Neural cell (in vitro differentiated cells): Measurements from ENCODE around the gene ICOSLG.
"Not testable (repeated sequence)": the region's sequence is repeated elsewhere in the genome, so short reads cannot be mapped to it uniquely, and the experiment has no call there.

Experiments
- CTCF ChIP-seq: fragments of 450-650 bp; IDR thresholded peaks from 2 replicates; pipeline ENCODE4 v1.5.1; 2014; ENCODE audit warnings: antibody characterized with exemption, mild to moderate bottlenecking, moderate library complexity; ENCODE audit not compliant: poor library complexity, severe bottlenecking
- EP300 ChIP-seq: fragments of 450-650 bp; conservative IDR thresholded peaks from 2 replicates; pipeline ENCODE4 v1.6.1; 2014; ENCODE audit warnings: antibody characterized with exemption, mild to moderate bottlenecking, moderate library complexity; ENCODE audit not compliant: poor library complexity, severe bottlenecking
- RAD21 ChIP-seq: fragments of 450-650 bp; conservative IDR thresholded peaks from 2 replicates; pipeline ENCODE4 v1.6.1; 2014; ENCODE audit warnings: antibody characterized with exemption, mild to moderate bottlenecking, moderate library complexity
- TAF1 ChIP-seq: IDR thresholded peaks from 2 replicates; pipeline ENCODE4 v1.6.1; 2012; ENCODE audit warnings: low read depth
- TF ChIP-seq, protein P1 (sequence below): IDR thresholded peaks from 2 replicates; pipeline ENCODE4 v1.6.1; 2012; ENCODE audit warnings: borderline replicate concordance

DNA sequence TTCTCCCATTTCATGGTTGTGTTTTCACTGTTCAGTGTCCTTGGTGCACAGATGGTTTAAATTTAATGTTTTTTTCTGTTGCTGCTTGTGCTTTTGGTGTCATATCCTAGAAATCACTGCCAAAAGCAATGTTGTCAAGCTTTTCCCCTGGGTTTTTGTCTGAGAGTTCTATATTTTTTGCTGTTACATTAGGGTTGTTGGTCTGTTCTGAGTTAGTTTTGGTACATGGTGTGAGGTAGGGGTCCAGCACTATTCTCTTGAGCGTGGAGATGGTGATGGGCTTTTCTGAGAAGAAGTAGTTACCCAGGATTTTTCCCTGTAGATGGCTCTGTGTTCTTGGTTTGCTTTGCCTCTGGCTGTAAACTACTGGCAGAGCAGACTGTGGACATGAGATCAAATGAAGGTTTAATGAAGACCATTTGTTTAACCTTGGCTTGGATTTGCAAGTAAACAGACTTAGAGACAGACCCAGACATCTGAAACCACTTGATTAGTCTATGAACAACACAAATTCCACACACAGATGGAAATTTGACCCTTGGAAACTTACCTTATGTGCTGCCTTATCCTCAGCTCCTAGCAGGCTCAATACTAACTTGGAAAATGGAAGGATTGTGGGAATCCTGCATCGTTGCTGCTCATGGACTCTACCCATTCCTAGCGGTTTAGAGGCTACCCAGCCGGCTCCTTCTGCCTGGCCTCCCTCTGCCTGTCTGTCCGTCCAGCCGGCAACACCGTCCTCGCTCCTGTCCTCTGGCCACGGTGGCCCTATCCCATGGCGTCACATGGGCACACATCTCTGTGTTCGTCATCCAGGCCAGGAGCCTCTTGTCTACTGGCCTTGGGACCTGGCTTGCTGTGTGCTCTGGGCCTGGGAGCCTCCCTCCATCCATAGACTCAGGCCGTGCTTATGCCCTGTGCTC lies 50.1 kb downstream of the ICOSLG start:
- TF ChIP-seq EP300, CTCF, TAF1, RAD21: not testable (repeated sequence)
- TF ChIP-seq, protein P1, sequence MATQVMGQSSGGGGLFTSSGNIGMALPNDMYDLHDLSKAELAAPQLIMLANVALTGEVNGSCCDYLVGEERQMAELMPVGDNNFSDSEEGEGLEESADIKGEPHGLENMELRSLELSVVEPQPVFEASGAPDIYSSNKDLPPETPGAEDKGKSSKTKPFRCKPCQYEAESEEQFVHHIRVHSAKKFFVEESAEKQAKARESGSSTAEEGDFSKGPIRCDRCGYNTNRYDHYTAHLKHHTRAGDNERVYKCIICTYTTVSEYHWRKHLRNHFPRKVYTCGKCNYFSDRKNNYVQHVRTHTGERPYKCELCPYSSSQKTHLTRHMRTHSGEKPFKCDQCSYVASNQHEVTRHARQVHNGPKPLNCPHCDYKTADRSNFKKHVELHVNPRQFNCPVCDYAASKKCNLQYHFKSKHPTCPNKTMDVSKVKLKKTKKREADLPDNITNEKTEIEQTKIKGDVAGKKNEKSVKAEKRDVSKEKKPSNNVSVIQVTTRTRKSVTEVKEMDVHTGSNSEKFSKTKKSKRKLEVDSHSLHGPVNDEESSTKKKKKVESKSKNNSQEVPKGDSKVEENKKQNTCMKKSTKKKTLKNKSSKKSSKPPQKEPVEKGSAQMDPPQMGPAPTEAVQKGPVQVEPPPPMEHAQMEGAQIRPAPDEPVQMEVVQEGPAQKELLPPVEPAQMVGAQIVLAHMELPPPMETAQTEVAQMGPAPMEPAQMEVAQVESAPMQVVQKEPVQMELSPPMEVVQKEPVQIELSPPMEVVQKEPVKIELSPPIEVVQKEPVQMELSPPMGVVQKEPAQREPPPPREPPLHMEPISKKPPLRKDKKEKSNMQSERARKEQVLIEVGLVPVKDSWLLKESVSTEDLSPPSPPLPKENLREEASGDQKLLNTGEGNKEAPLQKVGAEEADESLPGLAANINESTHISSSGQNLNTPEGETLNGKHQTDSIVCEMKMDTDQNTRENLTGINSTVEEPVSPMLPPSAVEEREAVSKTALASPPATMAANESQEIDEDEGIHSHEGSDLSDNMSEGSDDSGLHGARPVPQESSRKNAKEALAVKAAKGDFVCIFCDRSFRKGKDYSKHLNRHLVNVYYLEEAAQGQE, result not testable (repeated sequence)
